Measurements from ENCODE around the gene FOLR1.

Gene FOLR1

DNA sequence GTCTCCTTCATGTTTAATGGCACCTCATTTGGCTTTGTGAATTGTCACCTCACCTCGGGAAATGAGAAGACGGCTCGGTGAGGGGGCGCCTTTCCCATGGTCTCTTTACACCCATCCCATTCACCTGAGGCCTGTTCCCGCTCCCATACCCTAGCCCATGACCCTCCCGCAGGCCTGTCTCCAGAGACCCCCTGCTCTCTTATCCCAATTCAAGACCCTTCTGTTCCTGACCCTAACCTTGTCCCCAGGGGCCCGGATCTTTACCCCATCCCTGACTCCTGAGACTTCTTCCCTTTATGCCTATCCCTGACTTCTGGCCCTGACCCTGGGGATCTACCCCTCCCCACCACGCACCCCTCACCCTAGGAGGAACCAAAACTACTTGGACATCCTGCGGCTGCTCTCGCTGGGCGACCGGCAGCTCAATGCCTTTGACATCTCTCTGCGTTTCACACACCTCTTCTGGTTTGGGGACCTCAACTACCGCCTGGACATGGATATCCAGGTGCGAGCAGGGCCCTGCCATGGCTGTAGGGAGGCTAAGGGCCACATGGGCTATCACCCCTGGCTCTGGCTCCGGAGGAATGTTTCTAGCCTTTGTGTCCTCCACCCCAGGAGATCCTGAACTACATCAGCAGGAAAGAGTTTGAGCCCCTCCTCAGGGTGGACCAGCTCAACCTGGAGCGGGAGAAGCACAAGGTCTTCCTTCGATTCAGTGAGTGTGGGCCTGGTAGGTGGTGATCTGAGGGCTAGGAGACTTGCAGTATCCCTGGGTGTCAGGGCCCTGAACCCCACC is 40.5 kb downstream of the FOLR1 start:
- peak; percentile 3 for DNase-seq (ENCODE audit: low spot score)

DNA sequence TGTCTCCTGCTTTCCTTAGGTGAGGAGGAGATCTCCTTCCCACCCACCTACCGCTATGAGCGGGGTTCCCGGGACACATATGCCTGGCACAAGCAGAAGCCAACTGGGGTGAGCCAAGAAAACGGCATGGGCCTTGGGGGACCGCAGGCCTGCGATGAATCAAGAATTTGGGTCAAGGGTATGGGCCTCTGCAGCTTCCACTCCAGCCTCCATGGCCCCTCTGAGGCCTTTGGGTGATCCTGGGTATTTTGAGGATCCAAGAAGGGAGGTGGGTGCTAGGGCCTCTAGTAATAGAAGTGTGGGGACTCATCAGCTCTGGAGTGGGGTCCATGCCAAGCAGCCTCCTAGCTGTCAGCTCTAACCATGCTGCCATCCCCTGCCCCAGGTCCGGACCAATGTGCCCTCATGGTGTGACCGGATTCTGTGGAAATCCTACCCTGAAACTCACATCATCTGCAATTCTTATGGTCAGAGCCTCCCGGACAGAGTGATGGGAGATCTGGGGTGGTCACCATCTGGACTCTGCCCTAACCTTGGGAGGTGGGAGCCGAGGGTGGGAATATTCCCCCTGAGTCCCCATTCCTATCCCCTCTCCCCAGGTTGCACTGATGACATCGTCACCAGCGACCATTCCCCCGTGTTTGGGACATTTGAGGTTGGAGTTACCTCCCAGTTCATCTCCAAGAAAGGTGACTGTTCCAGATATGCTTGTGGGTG is 41.3 kb downstream of the FOLR1 start:
- peak; percentile 4 for DNase-seq (ENCODE audit: low spot score)
- TF ChIP-seq CTCF (IDR thresholded peaks at IDR 0.05; ENCODE audit: extremely low read depth, missing control alignments): no peak

More for the DNA sequence above, 40.5 kb downstream of the FOLR1 start:
- TF ChIP-seq CTCF (IDR thresholded peaks at IDR 0.05; ENCODE audit: extremely low read depth, missing control alignments): no peak

- peak; percentile 11 for DNase-seq (ENCODE audit: low spot score)
- no peak for TF ChIP-seq CTCF (IDR thresholded peaks at IDR 0.05; ENCODE audit: extremely low read depth, missing control alignments)
Measured at GRCh38 chr11:72233773-72234513, 42.0 kb downstream of the FOLR1 start.

- no peak for TF ChIP-seq CTCF (IDR thresholded peaks at IDR 0.05; ENCODE audit: extremely low read depth, missing control alignments)
- no peak for DNase-seq (ENCODE audit: low spot score)
Measured at GRCh38 chr11:72234514-72234830, 42.5 kb downstream of the FOLR1 start.

GRCh38 chr11:72234920-72235319 is 43.0 kb downstream of the FOLR1 start:
- no peak for TF ChIP-seq CTCF (IDR thresholded peaks at IDR 0.05; ENCODE audit: extremely low read depth, missing control alignments)
- DNase-seq (ENCODE audit: low spot score): peak; percentile 2

- TF ChIP-seq CTCF (IDR thresholded peaks at IDR 0.05; ENCODE audit: extremely low read depth, missing control alignments): no peak
- peak; percentile 6 for DNase-seq (ENCODE audit: low spot score)
Measured at GRCh38 chr11:72235351-72236057, 43.6 kb downstream of the FOLR1 start.
